A673 (cell line): ENCODE data around the gene LENG1. TPM values are rescaled to one million over a fixed set of nuclear protein-coding genes. Genes with fewer than 3 reads are reported as not detected.

Experiments used
- BruUV-seq: library from RNA; stranded (reverse); fragments of 400-500 nt; replicated peaks from 2 replicates; lab custom pipeline; 2021; lab: Mats Ljungman, UMichigan
- CTCF ChIA-PET: fragments of 300-600 bp; sonication (Branson Sonifier 250); formaldehyde crosslinking; loops from one replicate; lab custom pipeline; 2022; ENCODE audit warnings: antibody characterized with exemption; lab: Charles Lee
- POLR2A ChIA-PET: fragments of 300-600 bp; sonication (Branson Sonifier 250); formaldehyde crosslinking; loops from one replicate; lab custom pipeline; 2022; ENCODE audit warnings: antibody characterized with exemption; ENCODE audit not compliant: low non-redundant PET; lab: Charles Lee
- DNase-seq: peaks from one replicate; pipeline ENCODE4 v3.0.0-alpha.2; 2015; ENCODE audit warnings: low spot score
- H3K27ac ChIP-seq: fragments of 200-600 bp; sonication (generic); 2 replicates; pipeline ENCODE4 v1.5.1; 2016; ENCODE audit warnings: mixed run types, low read depth, mild to moderate bottlenecking, mixed read lengths, antibody characterized with exemption, low read length; ENCODE audit not compliant: poor library complexity, severe bottlenecking
- H3K27me3 ChIP-seq: fragments of 200-600 bp; sonication (generic); replicated peaks from 2 replicates; pipeline ENCODE4 v1.6.1; 2017; ENCODE audit warnings: mixed run types, low read depth, mild to moderate bottlenecking, mixed read lengths, antibody characterized with exemption, low read length; ENCODE audit not compliant: insufficient read depth, poor library complexity
- H3K36me3 ChIP-seq: fragments of 200-600 bp; sonication (generic); 2 replicates; pipeline ENCODE4 v1.6.1; 2016; ENCODE audit warnings: mixed run types, mild to moderate bottlenecking, mixed read lengths, antibody characterized with exemption, low read length; ENCODE audit not compliant: insufficient read depth, poor library complexity, severe bottlenecking
- H3K4me1 ChIP-seq: fragments of 200-600 bp; sonication (generic); 2 replicates; pipeline ENCODE4 v1.6.1; 2017; ENCODE audit warnings: mixed run types, mild to moderate bottlenecking, mixed read lengths, antibody characterized with exemption, low read length; ENCODE audit not compliant: insufficient read depth, poor library complexity, severe bottlenecking
- H3K4me3 ChIP-seq: fragments of 200-600 bp; sonication (generic); 2 replicates; pipeline ENCODE4 v1.5.1; 2016; ENCODE audit warnings: low read depth, mixed run types, mild to moderate bottlenecking, mixed read lengths, low read length; ENCODE audit not compliant: poor library complexity, severe bottlenecking
- H3K9me3 ChIP-seq: fragments of 200-600 bp; sonication (generic); 2 replicates; pipeline ENCODE4 v1.6.1; 2016; ENCODE audit warnings: mixed run types, low read depth, mild to moderate bottlenecking, mixed read lengths, antibody characterized with exemption, low read length; ENCODE audit not compliant: poor library complexity, severe bottlenecking
- EZH2 ChIP-seq: fragments of 200-600 bp; sonication (generic); IDR thresholded peaks from 2 replicates; pipeline ENCODE4 v1.6.1; 2017; ENCODE audit warnings: borderline replicate concordance, low read depth, mild to moderate bottlenecking, mixed read lengths, antibody characterized with exemption, low read length; ENCODE audit not compliant: poor library complexity, severe bottlenecking
- intact Hi-C: fragments of 100-400 bp; cut with micrococcal nuclease; formaldehyde crosslinking; loops from one replicate; pipeline ENCODE4 v1.10.0; 2022; ENCODE audit not compliant: unreplicated experiment
- total RNA-seq: library from RNA; stranded (reverse); gene quantifications from 2 replicates; pipeline ENCODE4 v1.2.3, GENCODE V29; 2021
- TF ChIP-seq, protein P1 (sequence below): fragments of 300-800, 200-600 bp; sonication (generic); conservative IDR thresholded peaks from 2 replicates; pipeline ENCODE4 v1.5.1; 2017; ENCODE audit warnings: low read depth, mild to moderate bottlenecking, antibody characterized with exemption, low read length, moderate library complexity, mixed read lengths

Gene LENG1
- total RNA-seq, 1 experiment from 2014 or later: 9.7 TPM

GRCh38 chr19:54115109-54116063 is 44.1 kb downstream of the LENG1 start, which contains the start of the genes PRPF31 and TFPT:
PRPF31 (plus strand) TSS chr19:54115754; CDS start chr19:54118279, 2,525 bp downstream.
TFPT (minus strand) TSS chr19:54115657; CDS start chr19:54115269, 388 bp downstream.
- intact Hi-C loops: no loop called here
- TSS peak; percentile 86 for BruUV-seq
- POLR2A ChIA-PET: interaction anchor here (0.5 to 0.7 kb wide), 3 partner anchors 8 to 44 kb away, joined by 3 to 14 read pairs (median 3); partner anchors contain the start of gene LENG1

DNA sequence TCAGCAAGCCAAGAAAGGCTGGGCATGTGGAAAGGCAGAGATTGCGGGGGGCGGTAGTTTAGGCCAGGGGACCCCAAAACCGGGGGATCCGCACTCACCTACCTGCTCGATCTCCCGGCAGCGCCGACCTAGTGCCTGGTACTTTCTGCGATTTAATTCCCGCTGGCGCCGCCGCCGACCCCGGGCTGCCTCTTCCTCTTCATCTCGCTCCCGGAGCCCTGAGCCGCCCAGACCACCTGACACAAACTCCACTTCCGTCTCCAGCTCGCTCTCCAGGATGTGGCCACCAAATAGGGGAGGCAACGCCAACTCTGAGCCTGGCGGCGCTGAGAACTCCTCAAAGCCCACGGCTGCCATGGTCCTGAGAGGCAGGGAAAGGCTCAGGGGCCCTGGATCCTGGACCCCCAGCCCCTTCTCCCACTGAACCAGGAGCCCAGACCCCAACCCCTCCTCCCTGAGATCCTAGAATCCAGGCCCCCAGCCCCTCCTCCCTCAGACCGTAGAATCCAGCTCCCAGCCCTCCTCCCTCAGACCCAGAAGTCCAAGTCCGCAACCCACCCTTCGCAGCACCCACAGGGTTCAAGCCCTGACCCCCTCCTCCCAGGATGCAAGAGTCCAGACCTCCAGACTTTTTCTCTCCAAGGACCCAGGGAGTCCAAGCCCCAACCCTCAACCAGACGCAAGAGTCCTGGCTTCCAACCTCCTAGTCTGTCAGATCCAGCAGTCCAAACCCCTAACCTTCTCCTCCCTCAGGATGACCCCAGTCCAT is 45.0 kb downstream of the LENG1 start:
- H3K36me3 ChIP-seq: peaks cover 27% of the 10 kb centered on the region
- BruUV-seq: no TSS peak
- ChIA-PET POLR2A (no interaction called here), CTCF (interaction anchor here (0.5 to 1.4 kb wide), 2 partner anchors 84 to 316 kb away, joined by 3 to 8 read pairs; no protein-coding TSS in a partner anchor)
- no peak for TF ChIP-seq EZH2
- TF ChIP-seq, protein P1, sequence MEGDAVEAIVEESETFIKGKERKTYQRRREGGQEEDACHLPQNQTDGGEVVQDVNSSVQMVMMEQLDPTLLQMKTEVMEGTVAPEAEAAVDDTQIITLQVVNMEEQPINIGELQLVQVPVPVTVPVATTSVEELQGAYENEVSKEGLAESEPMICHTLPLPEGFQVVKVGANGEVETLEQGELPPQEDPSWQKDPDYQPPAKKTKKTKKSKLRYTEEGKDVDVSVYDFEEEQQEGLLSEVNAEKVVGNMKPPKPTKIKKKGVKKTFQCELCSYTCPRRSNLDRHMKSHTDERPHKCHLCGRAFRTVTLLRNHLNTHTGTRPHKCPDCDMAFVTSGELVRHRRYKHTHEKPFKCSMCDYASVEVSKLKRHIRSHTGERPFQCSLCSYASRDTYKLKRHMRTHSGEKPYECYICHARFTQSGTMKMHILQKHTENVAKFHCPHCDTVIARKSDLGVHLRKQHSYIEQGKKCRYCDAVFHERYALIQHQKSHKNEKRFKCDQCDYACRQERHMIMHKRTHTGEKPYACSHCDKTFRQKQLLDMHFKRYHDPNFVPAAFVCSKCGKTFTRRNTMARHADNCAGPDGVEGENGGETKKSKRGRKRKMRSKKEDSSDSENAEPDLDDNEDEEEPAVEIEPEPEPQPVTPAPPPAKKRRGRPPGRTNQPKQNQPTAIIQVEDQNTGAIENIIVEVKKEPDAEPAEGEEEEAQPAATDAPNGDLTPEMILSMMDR: no peak
- peaks cover 7% of the 10 kb centered on the region for H3K4me1 ChIP-seq
- intact Hi-C loops: no loop called here
- peak; percentile 61 for DNase-seq
- no peaks in the 10 kb centered on the region for H3K9me3 ChIP-seq
- peak overlapping the region; percentile 70 for H3K4me3 ChIP-seq
- peak overlapping the region; percentile 93 for H3K27ac ChIP-seq
- H3K27me3 ChIP-seq: no peaks in the 10 kb centered on the region

More at GRCh38 chr19:54115109-54116063, 44.1 kb downstream of the LENG1 start, which contains the start of the genes PRPF31 and TFPT:
- Histone ChIP-seq H3K9me3 (no peaks in the 10 kb centered on the region), H3K36me3 (peaks cover 25% of the 10 kb centered on the region), H3K4me3 (peak within 1 kb of the TSS; percentile 70), H3K27me3 (no peaks in the 10 kb centered on the region), H3K27ac (peak within 1 kb of the TSS; percentile 93), H3K4me1 (peaks cover 7% of the 10 kb centered on the region)
- TF ChIP-seq, protein P1: no peak
- no peak for TF ChIP-seq EZH2
- peak; percentile 99 for DNase-seq
- CTCF ChIA-PET: interaction anchor here (0.5 to 1.4 kb wide), 2 partner anchors 85 to 315 kb away, joined by 3 to 8 read pairs; no protein-coding TSS in a partner anchor

GRCh38 chr19:54109651-54110050 is 49.9 kb downstream of the LENG1 start:
- intact Hi-C loops: no loop called here
- Histone ChIP-seq H3K4me1 (no peaks in the 10 kb centered on the region), H3K36me3 (peaks cover 55% of the 10 kb centered on the region), H3K4me3 (no peak overlapping the region), H3K27ac (no peak overlapping the region), H3K9me3 (no peaks in the 10 kb centered on the region), H3K27me3 (no peaks in the 10 kb centered on the region)
- TF ChIP-seq, protein P1: no peak
- no peak for TF ChIP-seq EZH2
- no peak for DNase-seq
- POLR2A ChIA-PET: no interaction called here
- CTCF ChIA-PET: no interaction called here
- no TSS peak for BruUV-seq
